Body of pancreas (tissue), 4 donors: ENCODE measurements around the gene IL31RA. TPM values are rescaled to one million over a fixed set of nuclear protein-coding genes. Genes with fewer than 3 reads are reported as not detected.

ENCODE experiments used
- ATAC-seq: fragments of 150-250 bp; one replicate; pipeline ENCODE4 v1.9.1; 2016
- DNase-seq, 4 donors: peaks; one replicate each; pipeline ENCODE4 v3.0.0-alpha.2; 2019
- H3K27ac ChIP-seq, 4 donors: fragments of 200-600 bp; sonication (generic); 1 replicate in 3 of 4; 2 replicates in 1 of 4; pipeline versions ENCODE4 v1.5.1 to v1.6.1; 2016 to 2019; ENCODE audit warnings: mild to moderate bottlenecking in 1 of 4, mixed read lengths in 1 of 4, moderate library complexity in 1 of 4
- H3K27me3 ChIP-seq, 2 donors: fragments of 200-600 bp; sonication (generic); one replicate each; pipeline ENCODE4 v1.6.0; 2016; ENCODE audit warnings: mild to moderate bottlenecking in 1 of 2
- H3K36me3 ChIP-seq, 2 donors: fragments of 200-600 bp; sonication (generic); replicated peaks in 1 of 2; 2 replicates each; pipeline ENCODE4 v1.5.1; 2016; ENCODE audit warnings: low read depth in 2 of 2; ENCODE audit not compliant: insufficient read depth in 1 of 2
- H3K4me1 ChIP-seq: fragments of 200-600 bp; sonication (generic); one replicate; pipeline ENCODE4 v1.6.0; 2016
- H3K4me3 ChIP-seq, 2 donors: fragments of 200-600 bp; sonication (generic); 1 replicate in 1 of 2; 2 replicates in 1 of 2; pipeline ENCODE4 v1.5.1; 2016 to 2019
- H3K9me3 ChIP-seq, 3 donors: fragments of 200-600 bp; sonication (generic); 1 replicate in 2 of 3; 2 replicates in 1 of 3; pipeline ENCODE4 v1.5.1; 2016
- POLR2A ChIP-seq, 3 donors: fragments of 450-650 bp; IDR thresholded peaks; one replicate each; pipeline ENCODE4 v1.6.1; 2016; ENCODE audit warnings: antibody characterized with exemption in 3 of 3, mild to moderate bottlenecking in 2 of 3
- WGBS, 2 donors: methylation state at CpG; one replicate each; pipeline ENCODE4 v1.1.5; 2017; 5-methylcytosine and 5-hydroxymethylcytosine counted together
- intact Hi-C: fragments of 100-400 bp; cut with DNase I; formaldehyde crosslinking; loops from one replicate; pipeline ENCODE4 v1.15.1; 2023
- total RNA-seq, 2 donors: library from RNA; depleted of rRNA; stranded (reverse); fragments of >200 nt; gene quantifications; one replicate each; pipeline ENCODE4 v1.1.0, GENCODE V29; 2016
- TF ChIP-seq, protein P1 (sequence below), 7 experiments: fragments of 450-650 bp in 4 of 7; fragments of 200-600 bp in 3 of 7; sonication (generic) in 3 of 7; IDR thresholded peaks; one replicate each; pipeline ENCODE4 v1.5.1; 2016 to 2019; ENCODE audit warnings: antibody characterized with exemption in 7 of 7

The IL31RA gene
- total RNA-seq, 2 donors from 2014 or later, result not detected

DNA sequence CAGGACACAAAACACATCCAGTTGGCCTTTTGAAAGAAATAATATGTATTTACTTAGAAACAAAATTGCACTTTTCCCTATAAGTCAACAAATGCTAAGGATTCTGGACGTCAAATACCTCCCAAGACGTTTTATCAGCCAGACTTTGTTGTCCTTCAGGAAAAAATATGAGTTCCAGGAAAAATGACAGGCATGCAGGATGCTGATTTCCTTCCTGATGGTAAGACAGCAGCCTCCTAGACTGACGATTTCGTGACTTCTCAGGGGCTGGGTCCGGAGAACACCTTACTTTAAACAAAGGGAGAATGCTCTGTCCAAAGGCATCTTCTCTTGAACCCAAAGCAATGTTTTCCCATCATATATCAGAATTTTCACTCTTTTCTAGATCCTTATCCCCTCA is 74.6 kb downstream of the IL31RA start:
- intact Hi-C loops, result no loop called here
- Histone ChIP-seq H3K4me1 (no peaks in the 10 kb centered on the region), H3K9me3 (no peaks in the 10 kb centered on the region), H3K27me3 (no peaks in the 10 kb centered on the region), H3K4me3 (no peak overlapping the region), H3K27ac (no peak overlapping the region), H3K36me3 (no peaks in the 10 kb centered on the region)
- no peak for TF ChIP-seq POLR2A (IDR thresholded peaks at IDR 0.05)
- TF ChIP-seq, protein P1, sequence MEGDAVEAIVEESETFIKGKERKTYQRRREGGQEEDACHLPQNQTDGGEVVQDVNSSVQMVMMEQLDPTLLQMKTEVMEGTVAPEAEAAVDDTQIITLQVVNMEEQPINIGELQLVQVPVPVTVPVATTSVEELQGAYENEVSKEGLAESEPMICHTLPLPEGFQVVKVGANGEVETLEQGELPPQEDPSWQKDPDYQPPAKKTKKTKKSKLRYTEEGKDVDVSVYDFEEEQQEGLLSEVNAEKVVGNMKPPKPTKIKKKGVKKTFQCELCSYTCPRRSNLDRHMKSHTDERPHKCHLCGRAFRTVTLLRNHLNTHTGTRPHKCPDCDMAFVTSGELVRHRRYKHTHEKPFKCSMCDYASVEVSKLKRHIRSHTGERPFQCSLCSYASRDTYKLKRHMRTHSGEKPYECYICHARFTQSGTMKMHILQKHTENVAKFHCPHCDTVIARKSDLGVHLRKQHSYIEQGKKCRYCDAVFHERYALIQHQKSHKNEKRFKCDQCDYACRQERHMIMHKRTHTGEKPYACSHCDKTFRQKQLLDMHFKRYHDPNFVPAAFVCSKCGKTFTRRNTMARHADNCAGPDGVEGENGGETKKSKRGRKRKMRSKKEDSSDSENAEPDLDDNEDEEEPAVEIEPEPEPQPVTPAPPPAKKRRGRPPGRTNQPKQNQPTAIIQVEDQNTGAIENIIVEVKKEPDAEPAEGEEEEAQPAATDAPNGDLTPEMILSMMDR (IDR thresholded peaks at IDR 0.05), result no peak
- WGBS, 2 donors, result 55 to 71% methylated on average over 5 of the region's 5 CpGs
- ATAC-seq (no peak), DNase-seq (no peak)

DNA sequence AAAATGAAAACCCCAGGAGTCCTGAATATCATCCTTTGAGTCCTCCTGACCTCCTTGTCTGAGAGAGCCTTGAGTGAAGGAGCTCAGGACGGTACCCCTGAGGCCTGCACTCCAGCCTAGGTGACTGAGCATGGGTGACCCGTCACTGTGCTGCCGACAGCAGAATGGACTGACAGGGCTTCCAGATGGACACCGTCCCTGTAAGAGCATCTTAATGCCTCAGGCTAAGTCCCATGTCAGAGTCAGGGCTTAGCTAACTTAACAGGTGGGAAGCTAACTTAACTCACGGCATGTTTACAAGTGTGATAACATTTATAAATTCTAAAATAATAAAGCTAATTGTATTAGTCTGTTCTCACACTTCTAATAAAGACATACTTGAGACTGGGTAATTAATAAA is 75.3 kb downstream of the IL31RA start:
- 85 to 89% methylated on average over 5 of the region's 5 CpGs for WGBS, 2 donors
- Histone ChIP-seq H3K27ac (no peak overlapping the region), H3K36me3 (no peaks in the 10 kb centered on the region)

DNA sequence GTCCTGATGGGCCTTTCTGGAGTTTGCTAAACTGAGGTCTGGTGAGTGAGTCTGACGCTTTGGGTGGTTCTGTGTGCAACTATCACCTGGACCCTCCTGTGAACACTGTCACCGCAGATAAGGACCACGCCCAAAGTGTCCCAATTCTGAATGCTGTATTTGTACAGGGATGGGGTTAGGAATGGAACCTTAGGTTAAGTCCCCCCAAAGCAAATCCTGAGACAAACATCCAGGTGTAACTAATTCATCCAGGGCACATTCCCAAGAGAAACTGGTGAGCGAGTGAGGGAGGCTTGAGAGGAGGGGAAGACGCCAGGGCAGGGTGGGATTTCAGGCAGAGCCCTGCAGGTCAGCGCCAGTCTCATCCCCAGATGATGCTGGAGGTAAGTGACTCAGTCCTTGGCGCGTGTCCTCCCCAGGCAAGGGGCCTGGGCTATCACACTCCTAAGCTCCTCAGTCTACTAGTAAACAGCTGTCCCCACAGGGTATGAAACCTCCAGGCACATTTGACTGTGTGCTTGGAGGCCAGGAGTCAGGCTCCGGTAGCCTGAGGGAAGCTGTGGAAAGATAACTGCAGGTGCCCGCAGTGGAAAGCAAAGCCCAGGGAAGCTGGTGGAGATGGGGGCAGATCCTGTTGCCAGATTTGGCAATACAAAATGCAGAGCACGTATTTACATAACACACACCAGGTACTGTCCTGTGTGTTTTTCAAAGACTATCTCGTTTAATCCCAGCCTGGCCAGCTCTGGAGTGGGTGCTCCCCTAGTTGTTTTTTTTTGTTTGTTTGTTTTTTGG is 76.9 kb downstream of the IL31RA start:
- TF ChIP-seq, protein P1 (IDR thresholded peaks at IDR 0.05), result no peak
- no peak for TF ChIP-seq POLR2A (IDR thresholded peaks at IDR 0.05)
- H3K4me3 ChIP-seq, result no peak overlapping the region
- WGBS, 2 donors, result 85 to 87% methylated on average over 11 to 12 of the region's 12 CpGs
- intact Hi-C loops, result no loop called here
- H3K27ac ChIP-seq, result no peak overlapping the region
- ATAC-seq (no peak), DNase-seq (no peak)
- no peaks in the 10 kb centered on the region for H3K4me1 ChIP-seq
- no peaks in the 10 kb centered on the region for H3K9me3 ChIP-seq
- H3K36me3 ChIP-seq, result no peaks in the 10 kb centered on the region
- H3K27me3 ChIP-seq, result no peaks in the 10 kb centered on the region

More for the DNA sequence above, 75.3 kb downstream of the IL31RA start:
- DNase-seq (no peak), ATAC-seq (no peak)
- H3K27me3 ChIP-seq, result no peaks in the 10 kb centered on the region
- intact Hi-C loops, result no loop called here
- H3K4me3 ChIP-seq, result no peak overlapping the region
- TF ChIP-seq POLR2A (IDR thresholded peaks at IDR 0.05), result no peak
- TF ChIP-seq, protein P1 (IDR thresholded peaks at IDR 0.05), result no peak
- H3K4me1 ChIP-seq, result no peaks in the 10 kb centered on the region
- H3K9me3 ChIP-seq, result no peaks in the 10 kb centered on the region

DNA sequence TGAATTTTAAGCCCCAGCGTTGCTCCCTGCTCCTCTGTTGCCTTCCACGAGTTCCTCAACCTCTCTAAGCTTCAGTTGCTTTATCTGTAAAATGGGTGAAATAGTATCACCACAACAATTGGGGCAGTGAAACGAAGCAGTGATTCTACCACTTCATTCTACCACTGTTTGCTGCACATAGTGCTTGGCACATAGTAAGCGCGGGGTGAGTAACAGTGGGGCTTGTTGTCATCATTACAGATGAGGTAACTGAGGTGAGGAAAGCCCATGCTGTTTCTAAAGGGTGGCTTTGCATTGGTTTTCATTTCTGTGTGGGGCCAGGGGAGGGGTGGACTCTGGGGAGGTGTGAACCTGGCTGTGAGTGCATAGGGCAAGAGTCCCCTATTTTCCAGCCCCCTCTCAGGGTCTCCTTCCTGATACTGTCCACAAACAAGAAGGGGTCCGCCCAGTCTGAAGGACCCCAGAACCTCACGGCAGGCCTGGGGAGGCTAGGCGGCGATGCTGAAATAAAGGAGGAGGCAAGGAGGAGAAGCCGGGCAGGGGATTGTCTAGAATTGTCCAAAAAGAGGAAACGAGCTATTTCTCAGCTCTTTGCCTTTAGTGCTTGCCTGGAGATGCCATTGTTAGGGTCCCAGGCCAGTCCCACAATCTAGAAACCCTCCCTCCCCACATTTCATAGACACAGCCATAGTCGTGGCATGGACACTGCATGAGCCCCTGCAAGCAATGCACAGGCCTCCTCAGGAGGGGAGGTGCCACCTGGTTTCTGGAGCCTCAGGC is 78.1 kb downstream of the IL31RA start:
- WGBS, 2 donors, result 73 to 79% methylated on average over 12 of the region's 12 CpGs
- DNase-seq (no peak), ATAC-seq (no peak)
- intact Hi-C loops, result no loop called here
- no peak overlapping the region for H3K27ac ChIP-seq
- H3K9me3 ChIP-seq, result no peaks in the 10 kb centered on the region
- no peaks in the 10 kb centered on the region for H3K36me3 ChIP-seq
- H3K4me3 ChIP-seq, result no peak overlapping the region
- H3K27me3 ChIP-seq, result no peaks in the 10 kb centered on the region
- TF ChIP-seq, protein P1 (IDR thresholded peaks at IDR 0.05), result no peak
- no peak for TF ChIP-seq POLR2A (IDR thresholded peaks at IDR 0.05)
- peaks cover 2% of the 10 kb centered on the region for H3K4me1 ChIP-seq
